Measurements from ENCODE around the gene ILF2. TPM values are rescaled to one million over a fixed set of nuclear protein-coding genes. Genes with fewer than 3 reads are reported as not detected.

Gene ILF2
- total RNA-seq, 4 donors from 2014 or later, result 111 to 167 (median 151) TPM

GRCh38 chr1:153649137-153649862 is 21.5 kb downstream of the ILF2 start:
- 63 to 67% methylated on average over 2 to 3 of the region's 3 CpGs for WGBS, 2 donors
- Histone ChIP-seq H3K4me1 (peaks cover 21 to 46% of the 10 kb centered on the region in 2 donors), H3K36me3 (peaks cover 12 to 16% of the 10 kb centered on the region in 2 donors), H3K4me3 (replicated peaks in 1 of 3) (no peak overlapping the region), H3K27ac (peak overlapping the region; percentile 10 to 64 (median 46)), H3K9me3 (no peaks in the 10 kb centered on the region), H3K27me3 (no peaks in the 10 kb centered on the region)
- no peak for TF ChIP-seq POLR2A (IDR thresholded peaks at IDR 0.05)
- TF ChIP-seq, protein P1, sequence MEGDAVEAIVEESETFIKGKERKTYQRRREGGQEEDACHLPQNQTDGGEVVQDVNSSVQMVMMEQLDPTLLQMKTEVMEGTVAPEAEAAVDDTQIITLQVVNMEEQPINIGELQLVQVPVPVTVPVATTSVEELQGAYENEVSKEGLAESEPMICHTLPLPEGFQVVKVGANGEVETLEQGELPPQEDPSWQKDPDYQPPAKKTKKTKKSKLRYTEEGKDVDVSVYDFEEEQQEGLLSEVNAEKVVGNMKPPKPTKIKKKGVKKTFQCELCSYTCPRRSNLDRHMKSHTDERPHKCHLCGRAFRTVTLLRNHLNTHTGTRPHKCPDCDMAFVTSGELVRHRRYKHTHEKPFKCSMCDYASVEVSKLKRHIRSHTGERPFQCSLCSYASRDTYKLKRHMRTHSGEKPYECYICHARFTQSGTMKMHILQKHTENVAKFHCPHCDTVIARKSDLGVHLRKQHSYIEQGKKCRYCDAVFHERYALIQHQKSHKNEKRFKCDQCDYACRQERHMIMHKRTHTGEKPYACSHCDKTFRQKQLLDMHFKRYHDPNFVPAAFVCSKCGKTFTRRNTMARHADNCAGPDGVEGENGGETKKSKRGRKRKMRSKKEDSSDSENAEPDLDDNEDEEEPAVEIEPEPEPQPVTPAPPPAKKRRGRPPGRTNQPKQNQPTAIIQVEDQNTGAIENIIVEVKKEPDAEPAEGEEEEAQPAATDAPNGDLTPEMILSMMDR (IDR thresholded peaks at IDR 0.05), result no peak
- no peak for DNase-seq
- intact Hi-C loops (cut with DNase I), result no loop called here

DNA sequence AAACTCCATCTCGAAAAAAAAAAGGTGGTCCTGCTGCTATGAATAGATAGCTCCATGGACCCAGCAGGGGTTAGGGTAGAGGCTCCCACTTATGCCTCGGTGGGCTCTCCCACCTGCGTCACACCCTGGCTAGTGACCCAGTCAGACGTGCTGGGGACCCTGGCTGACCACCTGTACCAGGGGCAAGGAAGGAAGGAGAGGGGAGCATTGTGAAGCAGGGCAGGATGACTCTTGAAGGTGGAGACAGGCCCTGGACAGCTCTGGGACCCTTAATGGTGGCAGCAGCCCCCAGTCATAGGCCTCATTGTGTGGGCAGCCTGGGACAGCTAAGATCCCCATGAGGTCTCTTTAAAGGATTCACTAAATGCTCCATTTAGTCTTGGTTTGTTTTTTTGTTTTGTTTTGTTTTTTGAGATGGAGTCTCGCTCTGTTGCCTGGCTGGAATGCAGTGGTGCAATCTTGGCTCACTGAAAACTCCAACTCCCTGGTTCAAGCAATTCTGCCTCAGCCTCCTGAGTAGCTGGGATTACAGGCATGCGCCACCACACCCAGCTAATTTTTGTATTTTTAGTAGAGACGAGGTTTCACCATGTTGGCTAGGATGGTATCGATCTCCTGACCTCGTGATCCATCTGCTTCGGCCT is 22.7 kb downstream of the ILF2 start:
- Histone ChIP-seq H3K27me3 (no peaks in the 10 kb centered on the region), H3K9me3 (no peaks in the 10 kb centered on the region), H3K4me3 (replicated peaks in 1 of 3) (no peak overlapping the region), H3K4me1 (peaks cover 21 to 43% of the 10 kb centered on the region in 2 donors), H3K36me3 (peaks cover 20 to 24% of the 10 kb centered on the region in 2 donors), H3K27ac (peak overlapping the region; percentile 40 to 73 (median 70))
- TF ChIP-seq, protein P1 (IDR thresholded peaks at IDR 0.05), result no peak
- no peak for TF ChIP-seq POLR2A (IDR thresholded peaks at IDR 0.05)
- DNase-seq, result peak; percentile 58 to 73
- intact Hi-C loops (cut with DNase I), result no loop called here
- WGBS, 2 donors, result 67 to 70% methylated on average over 10 of the region's 10 CpGs

DNA sequence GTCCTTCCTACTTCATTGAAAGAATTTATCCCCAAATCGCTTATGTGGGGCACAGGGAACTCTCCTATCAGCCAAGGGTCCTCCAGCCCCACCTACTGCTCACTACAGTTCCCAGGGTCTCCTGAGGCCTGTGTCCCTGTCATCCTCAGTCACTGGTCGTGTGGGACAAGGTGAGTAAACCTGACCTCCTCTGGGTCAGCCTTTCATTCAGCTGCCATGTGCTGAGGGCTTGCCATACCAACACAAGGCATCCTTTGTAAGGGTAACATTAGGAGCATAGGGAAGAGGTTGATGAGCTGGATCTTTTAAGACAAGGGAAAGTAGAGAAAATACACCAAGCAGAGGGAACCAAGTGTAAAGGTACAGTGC is 23.5 kb downstream of the ILF2 start:
- TF ChIP-seq, protein P1 (IDR thresholded peaks at IDR 0.05), result no peak
- TF ChIP-seq POLR2A (IDR thresholded peaks at IDR 0.05), result no peak
- Histone ChIP-seq H3K4me3 (replicated peaks in 1 of 3) (no peak overlapping the region), H3K4me1 (peaks cover 21 to 35% of the 10 kb centered on the region in 2 donors), H3K27me3 (no peaks in the 10 kb centered on the region), H3K9me3 (no peaks in the 10 kb centered on the region), H3K27ac (peak overlapping the region in 2 of 3 donors; percentile 70 to 73), H3K36me3 (peaks cover 28 to 32% of the 10 kb centered on the region in 2 donors)
- intact Hi-C loops (cut with DNase I), result no loop called here
- 50 to 58% methylated on average over 2 of the region's 2 CpGs for WGBS, 2 donors
- DNase-seq, result no peak

DNA sequence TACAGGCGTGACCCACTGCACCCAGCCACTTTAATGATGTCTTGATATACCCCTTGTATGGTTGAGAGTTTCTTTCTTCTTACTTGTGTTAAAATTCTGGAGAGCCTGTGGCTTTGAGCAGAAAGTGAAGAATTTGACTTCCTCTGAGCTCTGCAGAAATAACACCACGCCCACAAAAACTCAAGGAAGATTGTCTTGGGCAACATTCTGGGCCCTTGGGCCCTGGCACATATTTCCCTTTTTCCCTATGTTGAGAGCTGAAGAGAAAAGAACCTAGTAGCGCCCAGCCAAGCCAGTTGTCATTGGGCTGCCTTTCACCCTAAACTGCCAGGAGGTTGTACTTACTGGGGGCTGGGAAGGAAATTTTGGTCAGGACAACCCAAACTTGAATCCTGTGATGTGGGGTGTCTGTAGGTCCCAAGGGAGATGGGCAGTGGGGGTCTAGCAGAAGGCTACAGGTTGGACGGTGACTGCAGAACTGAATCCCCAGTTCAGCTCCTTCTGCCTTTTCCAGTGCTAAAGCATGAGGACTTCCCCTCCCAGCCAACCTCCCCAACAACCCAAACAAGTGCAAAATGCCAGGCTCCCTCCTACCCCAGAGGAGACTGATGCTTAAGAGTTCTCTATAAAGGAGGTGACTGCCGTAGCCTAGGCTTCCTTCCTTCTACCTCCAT is 24.0 kb downstream of the ILF2 start:
- Histone ChIP-seq H3K4me3 (replicated peaks in 1 of 3) (no peak overlapping the region), H3K36me3 (peaks cover 33 to 37% of the 10 kb centered on the region in 2 donors), H3K4me1 (peaks cover 21 to 35% of the 10 kb centered on the region in 2 donors), H3K27ac (peak overlapping the region in 2 of 3 donors; percentile 70 to 73), H3K27me3 (no peaks in the 10 kb centered on the region), H3K9me3 (no peaks in the 10 kb centered on the region)
- WGBS, 2 donors, result 86 to 93% methylated on average over 5 of the region's 5 CpGs
- intact Hi-C loops (cut with DNase I), result no loop called here
- TF ChIP-seq, protein P1 (IDR thresholded peaks at IDR 0.05), result no peak
- TF ChIP-seq POLR2A (IDR thresholded peaks at IDR 0.05), result no peak
- peak in 1 of 2 donors; percentile 29 for DNase-seq

Measured in thyroid gland (tissue), 4 donors.